Activated CD4-positive, CD25-positive, alpha-beta regulatory T cell (primary cell): ENCODE data around the gene NCSTN.

Experiments used
- DNase-seq, 4 experiments: peaks; one replicate each; lab custom pipeline; 2025; lab: John Stamatoyannopoulos, UW

The NCSTN gene

DNA sequence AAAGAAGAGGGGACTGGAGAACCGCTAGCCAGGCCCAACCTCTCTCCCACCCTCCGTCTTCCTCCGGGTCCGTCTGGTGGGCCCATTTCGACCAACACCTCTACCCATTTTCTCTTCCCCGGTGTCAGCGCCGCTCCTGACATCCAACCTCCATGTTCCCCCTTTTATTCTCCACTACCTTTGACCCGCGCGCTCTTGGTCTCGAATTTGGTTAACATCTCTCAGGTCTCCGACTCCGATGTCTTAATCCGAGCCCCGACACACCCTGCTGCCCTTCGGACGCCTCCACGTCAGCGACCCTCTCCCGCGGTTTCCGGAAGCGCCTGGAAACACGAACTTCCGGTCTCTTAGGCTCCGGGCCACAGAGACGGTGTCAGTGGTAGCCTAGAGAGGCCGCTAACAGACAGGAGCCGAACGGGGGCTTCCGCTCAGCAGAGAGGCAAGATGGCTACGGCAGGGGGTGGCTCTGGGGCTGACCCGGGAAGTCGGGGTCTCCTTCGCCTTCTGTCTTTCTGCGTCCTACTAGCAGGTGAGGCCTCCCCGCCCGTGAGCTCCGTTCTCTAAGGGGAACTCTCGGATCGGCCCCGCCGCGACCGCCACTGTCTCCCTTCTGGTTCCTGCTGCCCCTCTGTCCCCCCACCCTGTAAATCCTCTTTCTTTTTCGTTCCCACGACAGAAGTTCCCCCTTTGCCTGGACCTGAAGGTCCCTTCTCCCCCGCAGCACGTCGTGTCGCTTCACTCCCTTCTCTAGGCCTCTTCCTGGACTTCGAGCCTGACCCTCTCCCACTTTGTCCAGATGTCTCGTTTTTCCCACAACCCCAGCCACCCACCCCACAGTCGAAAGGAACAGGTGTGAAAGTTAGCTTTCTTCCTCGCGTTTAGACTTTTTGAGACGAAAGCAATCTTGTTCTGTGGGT, at the start of gene NCSTN, which contains the start of gene COPA:
TSS of gene NCSTN (plus strand) at position 431 of the 917 bp plus-strand sequence. CDS start at position 445, 14 bp downstream.
TSS of gene COPA (minus strand) at position 298 of the 917 bp plus-strand sequence. CDS start at position 218, 80 bp downstream.
- DNase-seq, result peak; percentile 62 to 81 (median 80)

DNA sequence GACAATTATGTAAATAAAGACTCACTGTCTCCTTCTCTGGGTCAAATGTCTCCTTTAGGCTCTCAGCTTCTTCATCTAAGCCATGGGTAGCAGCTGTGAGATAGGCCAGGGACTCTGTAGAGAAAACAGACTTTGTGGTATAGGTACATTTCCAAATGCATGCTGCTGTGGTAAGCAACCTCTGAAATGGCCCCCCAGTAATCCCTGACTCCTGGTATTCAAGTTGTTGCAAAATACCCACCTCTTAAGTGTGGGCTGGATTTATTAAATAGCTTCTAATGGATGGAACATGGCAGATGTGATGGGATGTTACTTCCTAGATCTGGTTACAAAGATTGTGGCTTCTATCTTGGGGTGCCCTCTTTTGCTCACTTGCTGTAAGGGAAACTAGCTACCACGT, 47.1 kb upstream of the NCSTN start:
- DNase-seq, result no peak

DNA sequence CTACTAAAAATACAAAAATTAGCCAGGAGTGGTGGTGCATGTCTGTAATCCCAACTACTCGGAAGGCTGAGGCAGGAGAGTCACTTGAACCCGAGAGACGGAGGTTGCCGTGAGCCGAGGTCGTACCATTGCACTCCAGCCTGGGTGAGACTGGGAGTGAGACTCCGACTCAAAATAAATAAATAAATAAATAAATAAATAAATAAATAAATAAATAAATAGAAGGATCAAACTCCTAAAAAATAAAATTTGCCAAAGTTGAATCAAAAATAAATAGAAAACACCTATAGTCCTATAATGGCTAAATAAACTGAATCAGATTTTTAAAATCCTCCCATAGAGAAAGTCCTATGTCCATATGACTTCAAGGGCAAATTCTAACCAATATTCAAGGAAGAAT, 43.0 kb upstream of the NCSTN start:
- DNase-seq, result no peak

DNA sequence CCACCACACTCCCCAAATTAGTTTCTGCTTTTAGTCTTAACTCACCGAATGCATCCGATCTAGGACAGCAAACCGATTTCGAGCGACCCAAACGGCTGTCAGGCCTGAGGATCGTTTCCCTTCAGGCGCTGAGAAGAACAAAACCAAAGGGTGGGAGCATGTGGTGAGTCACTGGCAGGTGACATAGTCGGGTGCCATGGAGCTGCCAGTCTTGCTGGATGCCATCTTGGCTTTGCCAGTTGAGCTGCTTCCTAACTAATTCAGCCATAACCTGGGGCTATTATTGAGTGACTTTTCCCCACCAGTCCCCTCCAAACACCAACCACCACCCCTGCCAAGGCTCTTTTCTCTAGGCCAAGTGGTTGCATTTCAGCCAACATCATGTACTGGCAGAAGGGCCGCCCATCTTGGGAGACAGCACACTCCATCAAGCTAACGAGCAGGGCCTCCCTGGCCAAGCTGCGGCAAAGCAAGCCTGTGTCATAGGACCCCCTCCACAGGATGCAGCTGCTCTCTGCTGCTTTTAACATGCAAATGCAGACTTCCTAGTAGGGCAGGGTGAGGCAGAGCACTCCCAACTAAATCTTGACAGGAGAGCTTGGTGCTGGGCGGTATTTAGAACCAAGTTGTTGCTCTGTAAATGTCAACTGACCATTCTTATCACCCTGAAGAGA, 35.9 kb upstream of the NCSTN start:
- no peak for DNase-seq

DNA sequence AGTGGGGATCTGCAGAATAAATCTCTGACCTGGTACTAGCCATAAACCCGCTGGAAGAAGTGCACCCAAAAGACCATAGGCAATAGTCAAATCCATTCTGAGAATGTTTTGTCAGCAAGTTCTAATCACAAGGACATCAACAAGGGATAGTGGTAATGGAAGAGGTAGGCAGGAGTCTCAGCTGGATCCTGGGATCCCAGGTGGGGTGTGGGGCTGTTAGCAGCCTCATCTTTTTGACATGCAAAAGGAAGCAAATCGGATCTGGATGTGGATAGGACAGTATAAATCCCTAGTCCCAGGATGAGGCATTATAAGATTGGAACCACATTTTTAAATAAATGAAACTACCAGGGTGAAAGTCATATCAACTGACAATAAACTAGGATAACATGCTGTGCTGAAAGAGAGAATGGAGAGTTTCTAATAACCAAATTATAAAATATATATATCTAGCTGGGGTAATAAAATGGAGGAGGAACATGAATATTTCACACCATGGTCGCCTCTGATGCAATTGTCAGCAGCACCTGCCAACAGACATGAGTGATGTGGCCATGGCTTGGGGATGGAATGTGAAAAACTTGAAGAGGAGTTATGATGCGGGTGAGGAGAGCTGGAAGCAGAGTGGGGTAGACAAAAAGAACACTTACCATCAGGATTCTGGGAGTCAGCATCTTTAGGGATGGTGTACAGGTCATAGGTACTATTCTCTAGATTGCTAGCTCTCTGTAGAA, 34.6 kb upstream of the NCSTN start:
- no peak for DNase-seq

DNA sequence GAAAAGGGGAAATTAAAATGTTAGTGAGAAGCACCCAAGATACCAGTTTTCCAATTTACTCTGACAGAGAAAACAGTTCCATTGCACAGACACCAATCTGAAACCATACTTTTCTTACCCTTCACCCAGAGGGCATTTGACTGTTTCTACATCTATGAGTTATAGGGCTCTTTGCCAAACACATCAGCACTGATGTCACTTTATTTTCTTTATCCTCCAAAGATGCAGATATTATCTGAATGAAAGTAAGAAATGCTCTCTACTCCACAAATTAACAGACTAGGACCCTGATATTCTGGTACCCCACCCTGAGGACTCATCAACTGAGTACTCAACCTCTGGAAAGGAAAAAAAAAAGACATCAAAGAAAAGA, 34.0 kb upstream of the NCSTN start:
- DNase-seq, result no peak

DNA sequence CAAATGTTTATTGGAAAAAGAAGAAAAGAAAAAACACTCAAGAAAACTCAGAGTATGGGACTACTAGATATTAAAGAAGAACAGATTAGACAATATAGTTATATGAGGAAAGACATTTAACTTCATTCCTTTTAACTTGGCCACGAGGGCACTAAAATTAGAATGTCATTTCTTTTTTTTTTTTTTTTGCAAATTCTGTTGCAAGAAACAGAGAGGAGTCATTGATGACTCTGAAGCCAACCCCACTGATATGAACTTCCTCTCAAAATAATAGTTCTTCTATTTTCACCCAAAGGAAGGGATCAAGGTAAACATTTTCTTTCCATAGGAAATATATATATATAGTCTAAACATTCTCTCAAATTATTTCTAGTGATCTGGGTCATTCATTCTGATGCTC, 33.6 kb upstream of the NCSTN start:
- DNase-seq, result no peak

DNA sequence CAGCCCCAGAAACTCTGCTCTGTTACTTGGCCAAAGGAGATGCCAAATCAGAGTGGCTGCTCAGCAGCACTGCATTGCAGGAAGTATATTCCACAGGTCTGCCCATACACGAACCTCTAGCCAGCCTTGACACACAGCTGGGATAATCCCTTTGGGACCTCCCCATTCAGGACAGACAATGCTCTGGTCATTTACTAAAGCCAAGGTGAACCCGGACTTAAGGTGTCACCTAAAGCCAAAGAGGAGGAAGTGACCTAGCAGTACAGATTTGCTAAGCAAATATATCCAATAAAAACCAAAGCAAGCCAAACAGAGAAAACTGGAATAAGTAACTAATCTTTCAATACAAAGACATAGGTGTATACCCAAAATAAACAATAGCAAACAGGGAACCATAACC, 27.8 kb upstream of the NCSTN start:
- no peak for DNase-seq

DNA sequence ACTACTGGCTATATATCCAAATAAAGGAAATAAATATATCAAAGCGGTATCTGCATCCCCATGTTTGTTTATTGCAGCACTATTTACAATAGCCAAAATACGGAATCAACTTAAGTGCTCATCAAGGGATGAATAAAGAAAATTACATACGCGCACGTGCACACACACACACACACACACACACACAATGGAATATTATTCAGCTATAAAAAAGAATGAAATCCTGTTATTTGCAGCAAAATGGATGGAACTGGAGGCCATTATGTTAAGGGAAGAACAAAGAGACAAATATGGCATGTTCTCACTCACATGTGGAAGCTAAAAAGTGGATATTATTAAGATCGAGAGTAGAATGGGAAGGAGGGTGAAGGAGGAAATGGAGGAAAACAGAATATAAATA, 20.4 kb upstream of the NCSTN start:
- DNase-seq, result no peak

DNA sequence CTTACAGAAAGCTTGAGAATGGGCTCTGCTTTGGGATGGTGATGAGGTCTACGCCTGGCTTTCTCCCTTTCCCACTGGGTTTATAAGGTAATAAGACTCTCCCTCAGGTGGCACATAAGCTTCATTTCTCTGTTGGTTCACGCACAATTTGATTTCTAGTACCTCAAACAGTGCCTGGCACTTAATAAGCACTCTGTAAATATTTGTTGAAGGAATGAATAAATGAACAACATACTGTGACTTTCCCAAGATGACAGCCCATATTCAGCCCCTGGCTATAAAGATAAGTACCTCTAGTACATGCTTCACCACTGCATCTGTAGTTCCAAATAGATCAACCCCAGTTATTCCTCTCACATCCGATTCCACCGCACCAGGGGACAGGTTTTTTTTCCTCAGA, 17.9 kb upstream of the NCSTN start:
- no peak for DNase-seq

DNA sequence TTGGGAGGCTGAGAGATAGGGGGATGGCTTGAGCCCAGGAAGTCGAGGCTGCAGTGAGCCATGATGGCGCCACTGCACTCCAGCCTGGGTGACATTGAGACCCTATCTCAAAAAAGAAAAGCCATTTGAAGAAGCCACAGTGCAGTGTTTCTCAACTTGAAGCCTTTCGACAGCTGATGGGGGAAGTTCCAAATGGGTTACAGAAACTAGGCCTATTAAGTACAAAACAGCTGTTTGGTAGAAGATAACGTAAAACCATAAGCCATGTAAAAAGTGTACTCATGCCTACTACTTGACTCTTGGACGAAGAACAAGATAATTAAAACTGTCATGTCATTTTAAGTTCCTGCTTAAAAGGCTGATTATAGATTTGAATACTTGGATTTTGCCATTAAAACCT, 16.8 kb upstream of the NCSTN start:
- DNase-seq, result no peak

DNA sequence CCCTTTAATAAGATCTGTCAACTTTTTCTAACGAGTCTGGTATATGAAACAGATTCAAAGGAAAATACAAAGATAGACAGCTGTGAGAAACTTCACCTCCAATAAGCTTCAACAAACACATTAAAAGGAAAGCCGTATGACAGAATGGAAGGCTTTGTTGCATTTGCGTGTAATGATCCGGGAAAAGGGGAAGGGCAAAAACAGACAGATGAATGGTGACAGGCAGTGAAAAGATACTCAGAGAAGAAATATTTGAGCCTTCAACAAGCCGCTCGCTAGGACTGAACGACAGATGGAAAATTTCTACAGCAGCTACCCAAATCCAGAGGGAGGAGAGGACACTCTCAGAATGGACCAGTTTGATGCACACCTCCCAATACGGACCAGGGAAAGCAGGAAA, 15.0 kb upstream of the NCSTN start:
- no peak for DNase-seq

DNA sequence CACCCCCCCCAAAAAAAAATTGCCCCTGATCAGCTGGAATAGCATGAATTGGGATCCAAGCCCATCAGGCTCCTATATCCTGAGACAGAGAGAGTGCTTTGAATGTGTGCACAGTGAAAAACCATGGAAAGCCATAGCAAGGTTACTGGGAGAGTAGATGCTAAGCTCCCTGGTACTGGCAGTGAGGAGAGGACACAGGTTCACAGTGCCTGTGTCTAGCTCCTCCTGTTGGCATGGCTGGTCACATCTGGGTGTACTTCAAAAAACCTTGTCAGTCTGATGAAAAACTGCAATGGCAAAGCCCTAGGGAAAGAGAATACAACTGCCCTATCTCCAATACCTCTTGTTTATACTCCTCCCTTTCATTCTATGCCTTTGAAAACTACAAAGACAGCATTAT, 13.1 kb upstream of the NCSTN start:
- DNase-seq, result no peak

DNA sequence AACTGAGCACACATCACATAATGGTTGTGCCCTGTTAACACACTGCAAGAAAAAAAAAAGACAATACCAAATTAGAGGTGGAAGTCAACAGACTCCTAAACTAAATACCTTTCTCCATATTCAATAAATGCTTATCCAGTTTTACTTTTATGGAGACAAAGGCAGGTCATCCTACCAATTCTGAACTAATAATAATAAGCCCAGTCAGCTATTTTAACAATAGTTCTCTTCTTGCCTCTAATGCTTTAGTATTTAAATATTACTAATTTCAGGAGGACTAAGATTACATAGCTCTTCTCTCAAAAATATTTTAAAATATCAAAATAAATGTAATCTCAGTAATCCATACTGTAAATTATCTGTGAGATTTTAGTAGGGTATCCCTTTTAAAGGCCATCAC, 10.7 kb upstream of the NCSTN start:
- DNase-seq, result no peak

DNA sequence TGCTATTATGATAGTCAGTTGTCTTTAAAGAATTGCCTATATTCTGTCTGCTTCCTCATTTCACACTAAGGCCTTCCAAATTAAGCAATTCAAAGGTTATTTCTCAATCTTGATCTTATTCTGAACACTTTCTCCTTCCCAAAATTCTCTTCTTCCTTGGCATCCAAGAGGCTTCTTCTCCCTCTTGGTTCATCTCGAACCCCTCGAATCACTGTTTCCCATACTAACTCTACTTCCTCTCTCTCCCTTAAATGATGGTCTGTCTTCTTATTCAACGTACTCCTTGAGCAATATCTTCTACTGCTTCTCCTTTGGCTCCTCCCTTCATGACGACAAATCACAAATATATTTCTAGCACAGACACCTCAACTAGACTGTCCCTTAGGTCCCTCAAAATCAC, 4.6 kb upstream of the NCSTN start:
- no peak for DNase-seq

DNA sequence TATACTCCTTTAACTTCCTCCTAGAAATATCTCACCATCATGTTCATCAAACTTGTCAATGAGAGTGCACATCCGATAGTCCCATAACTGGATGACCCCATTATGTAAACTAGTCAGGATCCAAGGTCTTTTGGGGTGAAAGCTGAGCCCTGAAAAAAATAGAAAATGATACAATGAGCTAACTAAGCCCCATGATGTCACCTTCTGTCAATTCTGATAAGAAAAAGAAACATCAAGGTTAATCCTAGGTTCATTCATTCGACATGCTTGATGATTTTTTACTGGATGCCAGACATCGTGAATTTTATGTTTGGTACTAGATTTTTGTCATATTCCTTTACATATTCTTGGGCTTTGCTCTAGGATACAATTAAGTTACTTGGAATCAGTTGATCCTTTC, 3.0 kb upstream of the NCSTN start:
- no peak for DNase-seq

DNA sequence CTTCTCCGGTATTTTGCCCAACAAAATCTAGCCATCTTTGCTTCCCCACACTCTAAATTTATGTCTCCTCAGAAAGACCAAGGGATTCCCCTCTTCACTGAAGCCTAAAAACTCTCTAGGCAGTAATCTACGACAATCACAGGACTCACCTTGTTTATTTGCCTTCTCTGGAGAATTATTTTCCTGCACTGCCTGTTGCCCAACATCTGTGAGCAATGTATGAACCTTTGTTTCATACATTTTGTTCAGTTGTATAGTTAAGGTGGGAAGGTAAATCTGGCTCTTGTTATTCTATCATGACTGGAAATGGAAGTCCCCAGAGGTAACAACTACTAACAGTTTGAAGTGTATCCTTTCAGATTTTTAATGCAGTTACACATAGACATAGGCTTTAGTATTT, 2.3 kb upstream of the NCSTN start:
- DNase-seq, result no peak

DNA sequence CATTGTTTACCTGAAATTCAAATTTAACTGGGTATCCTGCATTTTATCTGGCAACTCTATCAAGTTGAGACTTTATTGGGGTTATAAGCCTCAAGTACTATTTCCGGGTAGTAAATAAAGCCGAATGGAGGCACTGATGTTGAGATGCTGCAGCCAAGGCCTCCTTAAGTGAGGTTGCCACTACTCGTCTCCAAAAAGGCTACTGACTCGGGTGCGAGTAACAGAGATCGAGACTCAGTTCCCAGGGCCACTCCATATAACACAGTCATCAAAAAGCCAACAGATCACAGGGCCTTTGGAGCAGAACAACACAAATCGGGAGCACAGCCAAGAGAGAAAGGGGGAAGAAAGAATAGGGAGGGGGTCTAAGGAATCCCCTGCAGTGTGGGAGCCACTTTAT, 657 bp upstream of the NCSTN start:
- no peak for DNase-seq

DNA sequence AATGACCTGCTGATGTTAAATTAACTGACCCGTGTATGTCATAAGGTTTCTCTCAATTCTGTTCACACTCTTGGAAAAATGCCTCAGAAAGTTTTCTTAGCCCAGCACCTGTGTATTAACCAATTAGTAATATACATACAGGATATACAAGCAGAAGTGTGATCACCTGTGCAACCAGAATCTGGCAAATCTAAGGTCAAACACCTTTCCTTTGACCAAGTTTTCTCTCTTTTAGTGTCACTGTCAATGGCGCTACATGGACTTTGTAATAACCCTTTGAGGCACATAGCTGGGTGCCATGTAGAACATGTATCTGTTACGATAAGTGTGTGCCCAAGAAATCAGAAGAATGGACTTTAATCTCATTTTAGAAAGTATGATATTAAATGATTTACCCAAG, 1.1 kb downstream of the NCSTN start:
- no peak for DNase-seq

DNA sequence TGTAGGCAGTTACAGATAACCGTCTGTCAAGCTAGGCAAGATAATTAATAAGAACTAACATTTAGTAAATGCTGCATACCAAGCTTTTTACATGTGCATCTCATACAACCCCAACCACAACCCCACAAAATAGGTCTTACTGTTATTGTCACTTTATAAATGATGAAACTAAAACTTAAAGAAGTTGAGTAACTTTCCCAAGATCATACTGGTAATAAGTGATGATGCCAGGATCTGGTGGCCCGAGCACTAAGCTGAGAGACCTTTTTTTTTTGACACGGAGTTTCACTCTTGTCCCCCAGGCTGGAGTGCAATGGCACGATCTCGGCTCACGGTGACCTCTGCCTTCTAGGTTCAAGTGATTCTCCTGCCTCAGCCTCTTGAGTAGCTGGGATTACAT, 1.8 kb downstream of the NCSTN start:
- DNase-seq, result no peak

DNA sequence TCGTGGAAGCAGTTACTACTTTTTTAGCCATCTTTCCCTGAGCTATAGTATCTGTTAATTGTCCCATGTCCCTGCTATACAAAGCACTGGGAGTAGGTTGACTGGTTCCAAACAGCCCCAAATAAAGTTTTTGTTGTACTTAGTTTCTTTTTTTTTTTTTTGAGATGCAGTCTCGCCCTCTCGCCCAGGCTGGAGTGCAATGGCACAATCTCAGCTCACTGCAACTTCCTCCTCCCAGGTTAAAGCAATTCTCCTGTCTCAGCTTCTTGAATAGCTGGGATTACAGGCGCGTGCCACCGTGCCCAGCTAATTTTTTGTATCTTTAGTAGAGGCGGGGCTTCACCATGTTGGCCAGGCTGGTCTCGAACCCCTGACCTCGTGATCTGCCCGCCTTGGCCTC, 3.3 kb downstream of the NCSTN start:
- no peak for DNase-seq

DNA sequence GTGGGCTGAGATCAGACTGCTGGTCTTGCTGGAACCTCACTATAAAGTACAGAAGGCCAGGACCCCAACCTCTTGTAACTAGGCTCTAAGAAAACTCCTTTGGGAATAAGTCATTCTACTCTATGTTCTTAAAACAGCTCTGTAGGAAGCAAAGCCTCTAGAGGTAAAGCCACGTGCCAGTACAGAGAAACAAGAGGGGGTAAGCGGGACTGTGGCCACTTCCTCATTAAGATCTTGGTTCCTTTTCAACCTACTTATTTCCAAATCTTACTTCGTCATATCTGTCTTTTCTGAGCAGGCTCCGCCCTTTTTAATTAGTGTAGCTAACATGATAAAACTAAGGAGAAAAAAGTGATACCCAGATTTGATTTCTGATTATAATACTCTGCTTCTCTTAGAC, 3.8 kb downstream of the NCSTN start:
- no peak for DNase-seq

DNA sequence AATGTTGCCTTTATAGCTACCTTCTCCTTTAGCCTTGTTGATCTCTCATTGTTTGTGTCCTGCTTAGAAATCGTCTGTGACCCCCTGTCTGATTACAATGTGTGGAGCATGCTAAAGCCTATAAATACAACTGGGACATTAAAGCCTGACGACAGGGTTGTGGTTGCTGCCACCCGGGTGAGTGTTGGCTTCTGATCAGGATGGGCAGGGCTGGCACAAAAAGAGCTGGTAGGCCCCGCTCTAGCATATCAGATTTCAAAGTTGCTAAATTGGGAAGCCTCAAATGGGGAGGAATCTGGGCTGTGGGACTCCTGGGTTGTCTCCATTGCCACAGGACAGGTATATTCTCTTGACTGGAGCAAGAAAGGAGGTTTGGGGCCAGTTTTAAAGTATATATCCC, 8.4 kb downstream of the NCSTN start:
- no peak for DNase-seq
